SK-N-SH treated with all-trans-retinoic acid at 6 μM for 48 hours (cell line): Measurements from ENCODE around the gene KLK14.

Experiments used
- ATAC-seq: fragments of 200-7000 bp; cut with Tn5 transposase; 3 replicates; pipeline ENCODE4 v1.9.1; 2020; ENCODE audit warnings: mild to moderate bottlenecking, moderate library complexity
- ARNTL ChIP-seq: fragments of 450-650 bp; formaldehyde crosslinking; IDR thresholded peaks from 2 replicates; pipeline ENCODE4 v1.5.0; 2020; ENCODE audit warnings: low read depth, mild to moderate bottlenecking, moderate library complexity, borderline replicate concordance
- CSDC2 ChIP-seq: fragments of 250-450 bp; sonication (Bioruptor Pico); IDR thresholded peaks from 2 replicates; pipeline ENCODE4 v1.5.0; 2020; ENCODE audit warnings: mild to moderate bottlenecking, moderate library complexity
- ESRRG ChIP-seq: fragments of 250-450 bp; sonication (Bioruptor Pico); IDR thresholded peaks from 2 replicates; pipeline ENCODE4 v1.6.1; 2021; ENCODE audit warnings: mild to moderate bottlenecking
- GLIS3 ChIP-seq: fragments of 250-450 bp; sonication (Bioruptor Pico); IDR thresholded peaks from 2 replicates; pipeline ENCODE4 v1.5.0; 2020; ENCODE audit warnings: mild to moderate bottlenecking, moderate library complexity
- ISL1 ChIP-seq: fragments of 250-450 bp; sonication (Bioruptor Pico); IDR thresholded peaks from 2 replicates; pipeline ENCODE4 v2.1.2; 2022; ENCODE audit warnings: mild to moderate bottlenecking, moderate library complexity
- OSR1 ChIP-seq: fragments of 250-450 bp; sonication (Bioruptor Pico); IDR thresholded peaks from 2 replicates; pipeline ENCODE4 v1.8.0; 2022; ENCODE audit warnings: moderate library complexity, mild to moderate bottlenecking, inconsistent platforms
- PPARA ChIP-seq: fragments of 250-450 bp; sonication (Bioruptor Pico); IDR thresholded peaks from 2 replicates; pipeline ENCODE4 v1.5.0; 2020; ENCODE audit warnings: mild to moderate bottlenecking, borderline replicate concordance
- RARB ChIP-seq: fragments of 250-450 bp; sonication (Bioruptor Pico); IDR thresholded peaks from 2 replicates; pipeline ENCODE4 v1.8.0; 2021; ENCODE audit warnings: mild to moderate bottlenecking, moderate library complexity
- TCF4 ChIP-seq: fragments of 250-450 bp; sonication (Bioruptor Pico); IDR thresholded peaks from 2 replicates; pipeline ENCODE4 v1.8.0; 2021; ENCODE audit warnings: mild to moderate bottlenecking, moderate library complexity, borderline replicate concordance
- TOX ChIP-seq: fragments of 250-450 bp; sonication (Bioruptor Pico); IDR thresholded peaks from 2 replicates; pipeline ENCODE4 v1.8.0; 2021; ENCODE audit warnings: mild to moderate bottlenecking, moderate library complexity, borderline replicate concordance
- ZC3H10 ChIP-seq: fragments of 250-450 bp; sonication (Bioruptor Pico); IDR thresholded peaks from 2 replicates; pipeline ENCODE4 v1.5.1; 2021; ENCODE audit warnings: mild to moderate bottlenecking, moderate library complexity
- ZNF70 ChIP-seq: fragments of 450-650 bp; formaldehyde crosslinking; IDR thresholded peaks from 2 replicates; pipeline ENCODE4 v1.5.0; 2020; ENCODE audit warnings: mild to moderate bottlenecking, moderate library complexity
- ZNF8 ChIP-seq: fragments of 450-650 bp; formaldehyde crosslinking; IDR thresholded peaks from 2 replicates; pipeline ENCODE4 v1.5.0; 2020; ENCODE audit warnings: mild to moderate bottlenecking, moderate library complexity
- TF ChIP-seq, protein P1 (sequence below): fragments of 250-450 bp; sonication (Bioruptor Pico); IDR thresholded peaks from 2 replicates; pipeline ENCODE4 v1.5.1; 2021; ENCODE audit warnings: mild to moderate bottlenecking, moderate library complexity
- TF ChIP-seq, protein P2 (sequence below): fragments of 250-450 bp; sonication (Bioruptor Pico); IDR thresholded peaks from 2 replicates; pipeline ENCODE4 v1.8.0; 2020; ENCODE audit warnings: mild to moderate bottlenecking, moderate library complexity, borderline replicate concordance
- TF ChIP-seq, protein P3 (sequence below): fragments of 250-450 bp; sonication (Bioruptor Pico); IDR thresholded peaks from 2 replicates; pipeline ENCODE4 v1.8.0; 2021; ENCODE audit warnings: low read depth, mild to moderate bottlenecking, moderate library complexity, borderline replicate concordance
- TF ChIP-seq, protein P4 (sequence below): fragments of 250-450 bp; sonication (Bioruptor Pico); IDR thresholded peaks from 2 replicates; pipeline ENCODE4 v1.5.0; 2020; ENCODE audit warnings: mild to moderate bottlenecking, moderate library complexity

Gene KLK14

DNA sequence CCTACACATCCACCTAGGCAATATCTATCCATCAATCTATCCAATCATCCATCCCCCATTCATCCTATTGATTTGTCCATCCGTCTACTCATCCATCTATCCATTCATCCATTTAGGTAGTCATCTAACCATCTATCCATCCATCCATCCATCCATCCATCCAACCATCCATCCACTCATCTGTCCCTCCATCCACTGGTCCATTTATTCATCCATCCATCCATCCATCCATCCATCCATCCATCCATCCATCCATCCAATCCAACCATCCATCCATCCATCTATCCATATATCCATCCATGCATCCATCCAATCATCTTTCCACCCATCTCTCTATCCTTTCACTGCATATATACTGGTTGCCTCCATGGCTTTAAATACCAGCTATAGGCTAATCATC, 21.7 kb downstream of the KLK14 start:
- ATAC-seq, result no peak
- no peak for TF ChIP-seq PPARA
- TF ChIP-seq, protein P1, sequence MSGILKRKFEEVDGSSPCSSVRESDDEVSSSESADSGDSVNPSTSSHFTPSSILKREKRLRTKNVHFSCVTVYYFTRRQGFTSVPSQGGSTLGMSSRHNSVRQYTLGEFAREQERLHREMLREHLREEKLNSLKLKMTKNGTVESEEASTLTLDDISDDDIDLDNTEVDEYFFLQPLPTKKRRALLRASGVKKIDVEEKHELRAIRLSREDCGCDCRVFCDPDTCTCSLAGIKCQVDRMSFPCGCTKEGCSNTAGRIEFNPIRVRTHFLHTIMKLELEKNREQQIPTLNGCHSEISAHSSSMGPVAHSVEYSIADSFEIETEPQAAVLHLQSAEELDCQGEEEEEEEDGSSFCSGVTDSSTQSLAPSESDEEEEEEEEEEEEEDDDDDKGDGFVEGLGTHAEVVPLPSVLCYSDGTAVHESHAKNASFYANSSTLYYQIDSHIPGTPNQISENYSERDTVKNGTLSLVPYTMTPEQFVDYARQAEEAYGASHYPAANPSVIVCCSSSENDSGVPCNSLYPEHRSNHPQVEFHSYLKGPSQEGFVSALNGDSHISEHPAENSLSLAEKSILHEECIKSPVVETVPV (CRISPR knock-in tag), result no peak

DNA sequence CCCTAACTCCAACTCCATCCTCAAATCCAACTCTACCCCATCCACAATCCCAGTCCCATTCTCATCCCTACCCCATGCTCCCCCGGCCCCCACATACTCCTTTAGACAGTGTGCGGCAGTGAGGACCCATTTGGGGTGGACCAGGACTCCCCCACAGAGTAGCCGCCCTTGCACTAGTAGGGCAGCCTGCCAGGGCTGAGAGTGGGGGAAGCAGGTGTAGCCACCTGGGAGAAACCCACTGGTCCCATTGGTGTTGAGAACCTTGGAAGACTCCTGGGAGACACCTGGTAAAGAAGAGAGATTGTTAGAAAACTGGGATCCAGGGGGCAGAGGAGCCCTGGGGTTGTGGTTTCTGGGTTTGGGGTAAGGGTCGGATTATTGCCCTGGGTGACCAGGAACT, 22.4 kb downstream of the KLK14 start:
- TF ChIP-seq GLIS3 (no peak), ESRRG (CRISPR knock-in tag) (no peak), ISL1 (CRISPR knock-in tag) (no peak), RARB (CRISPR knock-in tag) (no peak), TOX (CRISPR knock-in tag) (no peak), OSR1 (CRISPR knock-in tag) (no peak), ZC3H10 (CRISPR knock-in tag) (no peak), PPARA (no peak)
- TF ChIP-seq, protein P2, sequence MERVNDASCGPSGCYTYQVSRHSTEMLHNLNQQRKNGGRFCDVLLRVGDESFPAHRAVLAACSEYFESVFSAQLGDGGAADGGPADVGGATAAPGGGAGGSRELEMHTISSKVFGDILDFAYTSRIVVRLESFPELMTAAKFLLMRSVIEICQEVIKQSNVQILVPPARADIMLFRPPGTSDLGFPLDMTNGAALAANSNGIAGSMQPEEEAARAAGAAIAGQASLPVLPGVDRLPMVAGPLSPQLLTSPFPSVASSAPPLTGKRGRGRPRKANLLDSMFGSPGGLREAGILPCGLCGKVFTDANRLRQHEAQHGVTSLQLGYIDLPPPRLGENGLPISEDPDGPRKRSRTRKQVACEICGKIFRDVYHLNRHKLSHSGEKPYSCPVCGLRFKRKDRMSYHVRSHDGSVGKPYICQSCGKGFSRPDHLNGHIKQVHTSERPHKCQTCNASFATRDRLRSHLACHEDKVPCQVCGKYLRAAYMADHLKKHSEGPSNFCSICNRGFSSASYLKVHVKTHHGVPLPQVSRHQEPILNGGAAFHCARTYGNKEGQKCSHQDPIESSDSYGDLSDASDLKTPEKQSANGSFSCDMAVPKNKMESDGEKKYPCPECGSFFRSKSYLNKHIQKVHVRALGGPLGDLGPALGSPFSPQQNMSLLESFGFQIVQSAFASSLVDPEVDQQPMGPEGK (CRISPR knock-in tag), result no peak
- no peak for ATAC-seq

DNA sequence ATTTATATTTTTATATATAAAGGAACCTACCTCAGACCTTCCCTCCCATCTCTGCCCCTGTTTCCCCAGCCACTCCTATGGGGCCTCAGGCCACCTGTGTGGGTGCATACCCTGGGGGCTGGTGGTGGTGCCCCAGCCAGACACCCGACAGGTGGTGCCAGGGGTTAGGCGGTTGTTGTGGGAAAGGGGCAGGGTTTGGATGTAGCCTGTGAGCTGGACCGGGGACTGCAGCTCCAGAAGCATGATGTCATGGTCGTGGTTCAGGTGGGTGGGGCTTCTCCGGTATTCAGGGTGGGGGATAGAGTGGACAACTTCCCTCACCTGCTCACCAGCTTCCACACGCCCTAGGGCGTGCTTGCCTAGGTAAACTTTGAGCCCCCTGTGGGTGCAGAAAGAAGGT, 23.0 kb downstream of the KLK14 start:
- TF ChIP-seq ZNF70 (CRISPR knock-in tag) (no peak), CSDC2 (CRISPR knock-in tag) (no peak), TCF4 (no peak)
- TF ChIP-seq, protein P3, sequence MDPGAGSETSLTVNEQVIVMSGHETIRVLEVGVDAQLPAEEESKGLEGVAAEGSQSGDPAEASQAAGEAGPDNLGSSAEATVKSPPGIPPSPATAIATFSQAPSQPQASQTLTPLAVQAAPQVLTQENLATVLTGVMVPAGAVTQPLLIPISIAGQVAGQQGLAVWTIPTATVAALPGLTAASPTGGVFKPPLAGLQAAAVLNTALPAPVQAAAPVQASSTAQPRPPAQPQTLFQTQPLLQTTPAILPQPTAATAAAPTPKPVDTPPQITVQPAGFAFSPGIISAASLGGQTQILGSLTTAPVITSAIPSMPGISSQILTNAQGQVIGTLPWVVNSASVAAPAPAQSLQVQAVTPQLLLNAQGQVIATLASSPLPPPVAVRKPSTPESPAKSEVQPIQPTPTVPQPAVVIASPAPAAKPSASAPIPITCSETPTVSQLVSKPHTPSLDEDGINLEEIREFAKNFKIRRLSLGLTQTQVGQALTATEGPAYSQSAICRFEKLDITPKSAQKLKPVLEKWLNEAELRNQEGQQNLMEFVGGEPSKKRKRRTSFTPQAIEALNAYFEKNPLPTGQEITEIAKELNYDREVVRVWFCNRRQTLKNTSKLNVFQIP (CRISPR knock-in tag), result no peak

DNA sequence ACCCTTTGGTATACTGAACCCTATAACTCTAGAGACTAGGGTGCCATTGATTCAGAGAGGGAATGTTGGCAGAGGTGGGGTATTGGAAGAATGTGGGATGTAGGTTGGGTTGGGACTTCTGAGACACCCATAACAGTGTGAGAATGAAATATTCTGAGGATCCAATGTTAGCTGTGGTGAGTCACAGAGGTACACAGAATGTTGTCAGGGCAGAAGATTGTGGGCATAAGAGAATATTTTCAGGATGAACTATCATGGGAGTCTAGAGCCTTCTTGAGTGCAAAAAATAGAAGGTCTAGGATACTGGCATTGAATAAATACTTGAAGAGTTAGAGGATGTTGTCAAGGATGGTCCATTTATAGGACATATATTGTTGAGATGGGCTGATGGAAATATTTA, 26.8 kb downstream of the KLK14 start:
- TF ChIP-seq ARNTL (CRISPR knock-in tag) (no peak), ZNF8 (CRISPR knock-in tag) (no peak), ZNF70 (CRISPR knock-in tag) (no peak), ISL1 (CRISPR knock-in tag) (no peak), TOX (CRISPR knock-in tag) (no peak), PPARA (no peak)
- ATAC-seq, result no peak

More for the DNA sequence above, 23.0 kb downstream of the KLK14 start:
- no peak for ATAC-seq

DNA sequence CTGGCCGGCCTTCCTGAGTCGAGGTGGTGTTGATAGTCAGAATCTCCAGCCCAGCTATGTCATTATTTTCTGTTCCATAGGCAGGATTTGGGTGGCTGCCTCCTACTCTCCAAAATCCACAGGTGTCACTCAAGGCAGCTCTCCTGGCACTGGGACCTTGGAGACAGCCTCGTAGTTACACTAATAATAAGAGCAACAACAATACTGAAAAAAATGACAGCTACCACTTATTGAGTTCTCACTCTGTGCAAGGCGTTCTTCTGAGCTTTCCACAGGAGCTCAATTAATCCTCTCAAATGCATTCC, 35.7 kb downstream of the KLK14 start:
- TF ChIP-seq, protein P2 (CRISPR knock-in tag), result no peak
- TF ChIP-seq, protein P4, sequence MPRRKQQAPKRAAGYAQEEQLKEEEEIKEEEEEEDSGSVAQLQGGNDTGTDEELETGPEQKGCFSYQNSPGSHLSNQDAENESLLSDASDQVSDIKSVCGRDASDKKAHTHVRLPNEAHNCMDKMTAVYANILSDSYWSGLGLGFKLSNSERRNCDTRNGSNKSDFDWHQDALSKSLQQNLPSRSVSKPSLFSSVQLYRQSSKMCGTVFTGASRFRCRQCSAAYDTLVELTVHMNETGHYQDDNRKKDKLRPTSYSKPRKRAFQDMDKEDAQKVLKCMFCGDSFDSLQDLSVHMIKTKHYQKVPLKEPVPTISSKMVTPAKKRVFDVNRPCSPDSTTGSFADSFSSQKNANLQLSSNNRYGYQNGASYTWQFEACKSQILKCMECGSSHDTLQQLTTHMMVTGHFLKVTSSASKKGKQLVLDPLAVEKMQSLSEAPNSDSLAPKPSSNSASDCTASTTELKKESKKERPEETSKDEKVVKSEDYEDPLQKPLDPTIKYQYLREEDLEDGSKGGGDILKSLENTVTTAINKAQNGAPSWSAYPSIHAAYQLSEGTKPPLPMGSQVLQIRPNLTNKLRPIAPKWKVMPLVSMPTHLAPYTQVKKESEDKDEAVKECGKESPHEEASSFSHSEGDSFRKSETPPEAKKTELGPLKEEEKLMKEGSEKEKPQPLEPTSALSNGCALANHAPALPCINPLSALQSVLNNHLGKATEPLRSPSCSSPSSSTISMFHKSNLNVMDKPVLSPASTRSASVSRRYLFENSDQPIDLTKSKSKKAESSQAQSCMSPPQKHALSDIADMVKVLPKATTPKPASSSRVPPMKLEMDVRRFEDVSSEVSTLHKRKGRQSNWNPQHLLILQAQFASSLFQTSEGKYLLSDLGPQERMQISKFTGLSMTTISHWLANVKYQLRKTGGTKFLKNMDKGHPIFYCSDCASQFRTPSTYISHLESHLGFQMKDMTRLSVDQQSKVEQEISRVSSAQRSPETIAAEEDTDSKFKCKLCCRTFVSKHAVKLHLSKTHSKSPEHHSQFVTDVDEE (CRISPR knock-in tag), result no peak
- no peak for ATAC-seq
